ENCODE data around the gene MVD.

The MVD gene

GRCh38 chr16:88649924-88650748, 12.8 kb downstream of the MVD start:
- H4K20me1 ChIP-seq (ENCODE audit: low read depth, low read length), result peaks cover 12% of the 10 kb centered on the region; the same call in 1 of the 2 replicates
- H3F3A ChIP-seq (ENCODE audit: insufficient read depth), result no peaks in the 10 kb centered on the region
- H3K79me2 ChIP-seq (ENCODE audit: insufficient read depth, low read length), result peaks cover 26% of the 10 kb centered on the region
- H3K9me2 ChIP-seq (replicated peaks; ENCODE audit: insufficient read depth, low read length), result no peaks in the 10 kb centered on the region
- peak overlapping the region; percentile 86 for H3K4me2 ChIP-seq (ENCODE audit: low read depth, low read length, poor library complexity, severe bottlenecking)
- no peaks in the 10 kb centered on the region for H3K9me3 ChIP-seq (ENCODE audit: insufficient read depth, low read length)
- H3K27me3 ChIP-seq (ENCODE audit: low read length), result no peaks in the 10 kb centered on the region
- no peak for TF ChIP-seq CTCF (IDR thresholded peaks at IDR 0.05; ENCODE audit: insufficient read depth, low read length, poor library complexity, severe bottlenecking)
- no peak for TF ChIP-seq EZH2phosphoT487 (conservative IDR thresholded peaks at IDR 0.05; ENCODE audit: low read length)
- peak overlapping the region; percentile 80 for H3K4me3 ChIP-seq (ENCODE audit: insufficient read depth, low read length, poor library complexity, severe bottlenecking)
- no peak overlapping the region for H2AFZ ChIP-seq (ENCODE audit: low read depth, low read length, severe bottlenecking)
- H3K27ac ChIP-seq (ENCODE audit: low read depth, low read length), result peak overlapping the region; percentile 90
- peak overlapping the region; percentile 95 for H3K9ac ChIP-seq (ENCODE audit: low read length)
- no peaks in the 10 kb centered on the region for H3K36me3 ChIP-seq (ENCODE audit: low read length)

- Histone ChIP-seq H2AFZ (ENCODE audit: low read depth, low read length, severe bottlenecking) (no peak overlapping the region), H3K4me3 (ENCODE audit: insufficient read depth, low read length, poor library complexity, severe bottlenecking) (peak overlapping the region; percentile 80), H3K27ac (ENCODE audit: low read depth, low read length) (peak overlapping the region; percentile 90), H3K4me2 (ENCODE audit: low read depth, low read length, poor library complexity, severe bottlenecking) (peak overlapping the region; percentile 86), H3K9ac (ENCODE audit: low read length) (peak overlapping the region; percentile 95), H3K79me2 (ENCODE audit: insufficient read depth, low read length) (peaks cover 26% of the 10 kb centered on the region), H4K20me1 (ENCODE audit: low read depth, low read length) (peaks cover 12% of the 10 kb centered on the region; the same call in 1 of the 2 replicates), H3K9me2 (replicated peaks; ENCODE audit: insufficient read depth, low read length) (no peaks in the 10 kb centered on the region), H3K27me3 (ENCODE audit: low read length) (no peaks in the 10 kb centered on the region), H3K36me3 (ENCODE audit: low read length) (no peaks in the 10 kb centered on the region), H3K9me3 (ENCODE audit: insufficient read depth, low read length) (no peaks in the 10 kb centered on the region), H3F3A (ENCODE audit: insufficient read depth) (no peaks in the 10 kb centered on the region)
- TF ChIP-seq EZH2phosphoT487 (conservative IDR thresholded peaks at IDR 0.05; ENCODE audit: low read length) (no peak), CTCF (IDR thresholded peaks at IDR 0.05; ENCODE audit: insufficient read depth, low read length, poor library complexity, severe bottlenecking) (no peak)
Observed at GRCh38 chr16:88649195-88649923, 13.5 kb downstream of the MVD start.

- H3K36me3 ChIP-seq (ENCODE audit: low read length), result no peaks in the 10 kb centered on the region
- H3K9me3 ChIP-seq (ENCODE audit: insufficient read depth, low read length), result no peaks in the 10 kb centered on the region
- no peaks in the 10 kb centered on the region for H3K9me2 ChIP-seq (replicated peaks; ENCODE audit: insufficient read depth, low read length)
- no peak overlapping the region for H3K4me3 ChIP-seq (ENCODE audit: insufficient read depth, low read length, poor library complexity, severe bottlenecking)
- H3K27ac ChIP-seq (ENCODE audit: low read depth, low read length), result no peak overlapping the region
- H3K27me3 ChIP-seq (ENCODE audit: low read length), result no peaks in the 10 kb centered on the region
- no peaks in the 10 kb centered on the region for H3F3A ChIP-seq (ENCODE audit: insufficient read depth)
- H4K20me1 ChIP-seq (ENCODE audit: low read depth, low read length), result peaks cover 12% of the 10 kb centered on the region; the same call in 1 of the 2 replicates
- no peak overlapping the region for H3K9ac ChIP-seq (ENCODE audit: low read length)
- no peak overlapping the region for H2AFZ ChIP-seq (ENCODE audit: low read depth, low read length, severe bottlenecking)
- H3K4me2 ChIP-seq (ENCODE audit: low read depth, low read length, poor library complexity, severe bottlenecking), result no peak overlapping the region
- TF ChIP-seq CTCF (IDR thresholded peaks at IDR 0.05; ENCODE audit: insufficient read depth, low read length, poor library complexity, severe bottlenecking) (no peak), EZH2phosphoT487 (conservative IDR thresholded peaks at IDR 0.05; ENCODE audit: low read length) (no peak)
- peaks cover 26% of the 10 kb centered on the region for H3K79me2 ChIP-seq (ENCODE audit: insufficient read depth, low read length)
Observed at GRCh38 chr16:88647178-88648070, 15.5 kb downstream of the MVD start.

Data from SU-DHL-6 (cell line).